IMR-90 (cell line): ENCODE results near the gene IFI44. TPM values are rescaled to one million over a fixed set of nuclear protein-coding genes. Genes with fewer than 3 reads are reported as not detected.

Experiments
- ATAC-seq: fragments of 200-7000 bp; cut with Tn5 transposase; 2 replicates; pipeline ENCODE4 v1.9.1; 2020; ENCODE audit warnings: low read depth, mild to moderate bottlenecking, moderate library complexity
- BruUV-seq: library from RNA; stranded (reverse); fragments of 400-500 nt; replicated peaks from 2 replicates; lab custom pipeline; 2021; lab: Mats Ljungman, UMichigan
- CTCF ChIA-PET: fragments of 300-600 bp; formaldehyde crosslinking; extraction: SDS; loops from one replicate; lab custom pipeline; 2021; ENCODE audit warnings: antibody characterized with exemption; lab: Yijun Ruan, JAX
- POLR2A ChIA-PET: fragments of 300-600 bp; sonication (Branson Sonifier 250); formaldehyde crosslinking; loops from one replicate; lab custom pipeline; 2022; ENCODE audit warnings: antibody characterized with exemption; ENCODE audit not compliant: unreplicated experiment; lab: Charles Lee
- DNase-seq: peaks from one replicate; pipeline ENCODE4 v3.0.0; 2013
- H2AFZ ChIP-seq: replicated peaks from 2 replicates; pipeline ENCODE3; 2013; ENCODE audit warnings: low read length, mild to moderate bottlenecking; ENCODE audit not compliant: poor library complexity
- H2AK5ac ChIP-seq: 2 replicates; pipeline ENCODE4 v1.6.1; 2013; ENCODE audit warnings: low read depth, low read length, inconsistent platforms
- H2AK9ac ChIP-seq: replicated peaks from 2 replicates; pipeline ENCODE3; 2013; ENCODE audit warnings: mild to moderate bottlenecking, low read depth, low read length, moderate library complexity; ENCODE audit not compliant: poor library complexity
- H2BK120ac ChIP-seq: 2 replicates; pipeline ENCODE4 v1.6.1; 2013; ENCODE audit warnings: low read depth, low read length, inconsistent platforms
- H2BK15ac ChIP-seq: 3 replicates; pipeline ENCODE4 v1.6.1; 2013; ENCODE audit warnings: low read depth, low read length, inconsistent platforms
- H2BK20ac ChIP-seq: 2 replicates; pipeline ENCODE4 v1.6.1; 2013; ENCODE audit warnings: low read depth, mild to moderate bottlenecking, inconsistent platforms, low read length, moderate library complexity
- H2BK5ac ChIP-seq: 2 replicates; pipeline ENCODE4 v1.6.1; 2013; ENCODE audit warnings: mild to moderate bottlenecking, low read depth, low read length, inconsistent platforms; ENCODE audit not compliant: poor library complexity, severe bottlenecking
- H3K14ac ChIP-seq: replicated peaks from 2 replicates; pipeline ENCODE4 v1.6.1; 2013; ENCODE audit warnings: low read depth, low read length, inconsistent platforms
- H3K18ac ChIP-seq: 2 replicates; pipeline ENCODE4 v1.6.1; 2013; ENCODE audit warnings: low read depth, low read length, control low read depth
- H3K23ac ChIP-seq: 2 replicates; pipeline ENCODE4 v1.6.1; 2013; ENCODE audit warnings: low read depth, low read length, inconsistent platforms
- H3K27ac ChIP-seq: 2 replicates; pipeline ENCODE4 v1.5.1; 2013; ENCODE audit warnings: mild to moderate bottlenecking, control low read depth, low read length; ENCODE audit not compliant: insufficient read depth
- H3K27me3 ChIP-seq: 2 replicates; pipeline ENCODE4 v1.6.1; 2013; ENCODE audit warnings: low read length; ENCODE audit not compliant: control insufficient read depth, insufficient read depth
- H3K36me3 ChIP-seq: 2 replicates; pipeline ENCODE4 v1.6.1; 2013; ENCODE audit warnings: low read length, mixed read lengths; ENCODE audit not compliant: control insufficient read depth, insufficient read depth
- H3K4ac ChIP-seq: 2 replicates; pipeline ENCODE4 v1.6.1; 2013; ENCODE audit warnings: low read depth, low read length, inconsistent platforms
- H3K4me1 ChIP-seq: 2 replicates; pipeline ENCODE4 v1.6.1; 2013; ENCODE audit warnings: low read length, mixed read lengths; ENCODE audit not compliant: control insufficient read depth, insufficient read depth
- H3K4me2 ChIP-seq: 2 replicates; pipeline ENCODE4 v1.6.1; 2013; ENCODE audit warnings: low read depth, mild to moderate bottlenecking, control low read depth, low read length, moderate library complexity
- H3K4me3 ChIP-seq: 2 replicates; pipeline ENCODE4 v1.5.1; 2013; ENCODE audit warnings: low read depth, mild to moderate bottlenecking, control low read depth, low read length, moderate library complexity; ENCODE audit not compliant: insufficient read depth
- H3K56ac ChIP-seq: 2 replicates; pipeline ENCODE4 v1.6.1; 2013; ENCODE audit warnings: low read length, inconsistent platforms; ENCODE audit not compliant: insufficient read depth; ENCODE audit errors: extremely low read depth
- H3K79me1 ChIP-seq, 2 experiments: 2 replicates each; pipeline ENCODE4 v1.6.1; 2013; ENCODE audit warnings: low read length in 2 of 2, inconsistent platforms in 1 of 2, low read depth in 1 of 2
- H3K9ac ChIP-seq: 2 replicates; pipeline ENCODE4 v1.6.1; 2013; ENCODE audit warnings: low read depth, low read length, control low read depth
- H3K9me1 ChIP-seq: 2 replicates; pipeline ENCODE4 v1.6.1; 2013; ENCODE audit warnings: low read length, inconsistent platforms; ENCODE audit not compliant: insufficient read depth
- H3K9me3 ChIP-seq: 2 replicates; pipeline ENCODE4 v1.6.1; 2013; ENCODE audit warnings: low read length; ENCODE audit not compliant: control insufficient read depth, insufficient read depth
- H4K20me1 ChIP-seq: 2 replicates; pipeline ENCODE4 v1.6.1; 2013; ENCODE audit warnings: low read length, inconsistent platforms; ENCODE audit not compliant: insufficient read depth
- H4K5ac ChIP-seq: 2 replicates; pipeline ENCODE4 v1.6.1; 2013; ENCODE audit warnings: mild to moderate bottlenecking, low read depth, low read length, control low read depth
- H4K8ac ChIP-seq, 2 experiments: 2 replicates each; pipeline ENCODE4 v1.6.1; 2013; ENCODE audit warnings: low read depth in 2 of 2, low read length in 2 of 2, control low read depth in 1 of 2, inconsistent platforms in 1 of 2
- H4K91ac ChIP-seq: 2 replicates; pipeline ENCODE4 v1.6.1; 2013; ENCODE audit warnings: low read depth, low read length, inconsistent platforms; ENCODE audit not compliant: insufficient read depth
- BHLHE40 ChIP-seq: fragments of 150-350 bp; IDR thresholded peaks from 2 replicates; pipeline ENCODE4 v1.6.1; 2016; ENCODE audit warnings: mild to moderate bottlenecking, low read depth, low read length
- CEBPB ChIP-seq: IDR thresholded peaks from 2 replicates; pipeline ENCODE4 v1.6.1; 2012; ENCODE audit warnings: low read depth, low read length, improper control_type of control experiment
- CHD1 ChIP-seq: IDR thresholded peaks from 2 replicates; pipeline ENCODE4 v1.6.1; 2012; ENCODE audit warnings: low read depth, low read length, improper control_type of control experiment
- CTCF ChIP-seq: conservative IDR thresholded peaks from 2 replicates; pipeline ENCODE4 v1.5.1; 2012; ENCODE audit warnings: mild to moderate bottlenecking, low read depth, low read length, improper control_type of control experiment
- MXI1 ChIP-seq: IDR thresholded peaks from 2 replicates; pipeline ENCODE4 v1.6.1; 2012; ENCODE audit warnings: low read depth, mild to moderate bottlenecking, low read length, moderate library complexity, borderline replicate concordance
- RAD21 ChIP-seq: IDR thresholded peaks from 2 replicates; pipeline ENCODE4 v1.6.1; 2012; ENCODE audit warnings: low read length, improper control_type of control experiment
- RCOR1 ChIP-seq: IDR thresholded peaks from 2 replicates; pipeline ENCODE4 v1.6.1; 2012; ENCODE audit warnings: mild to moderate bottlenecking, low read length, improper control_type of control experiment; ENCODE audit not compliant: insufficient replicate concordance
- WGBS, 2 experiments: methylation state at CpG; one replicate each; pipeline versions ENCODE4 v1.1.5 to v1.1.7; 2013; ENCODE audit warnings: missing lambda C conversion rate in 2 of 2; ENCODE audit not compliant: insufficient read length in 1 of 2; ENCODE audit errors: extremely low coverage in 2 of 2; 5-methylcytosine and 5-hydroxymethylcytosine counted together
- dilution Hi-C: fragments of 300-500 bp; cut with HindIII; formaldehyde crosslinking; loops from one replicate; pipeline ENCODE4 v1.14.3; 2018; ENCODE audit warnings: low sequenced_read_pairs; ENCODE audit not compliant: unreplicated experiment
- in situ Hi-C: fragments of 300-500 bp; cut with MboI; formaldehyde crosslinking; loops from 3 replicates; pipeline ENCODE4 v1.14.3; 2019; ENCODE audit warnings: low sequenced_read_pairs, inconsistent platforms, mixed read lengths
- intact Hi-C: fragments of 100-400 bp; cut with micrococcal nuclease; formaldehyde crosslinking; loops from 2 replicates; pipeline ENCODE4 v1.10.0; 2022
- polyA plus RNA-seq, 3 experiments: library from polyadenylated mRNA; depleted of rRNA; stranded (reverse); fragments of >200 nt; gene quantifications; 2 replicates each; pipeline ENCODE4 v1.2.3, GENCODE V29; 2012; ENCODE audit warnings: low replicate concordance in 1 of 3
- total RNA-seq: library from RNA; depleted of rRNA; stranded (reverse); fragments of >200 nt; gene quantifications from 2 replicates; pipeline ENCODE4 v1.2.3, GENCODE V29; 2012

The IFI44 gene
- total and polyA plus RNA-seq, 2 of the 4 experiments (the other 2 are of a cell fraction): 2.2 to 2.7 TPM

- dilution Hi-C loops (no loop called here), in situ Hi-C loops (no loop called here), intact Hi-C loops (no loop called here)
- H3K23ac ChIP-seq: no peak overlapping the region
- no peak overlapping the region for H2BK120ac ChIP-seq
- no peak overlapping the region for H3K18ac ChIP-seq
- CTCF ChIA-PET: no interaction called here
- H3K79me1 ChIP-seq: no peaks in the 10 kb centered on the region
- DNase-seq (no peak), ATAC-seq (no peak)
- H2AK9ac ChIP-seq: no peak overlapping the region
- H3K36me3 ChIP-seq: no peaks in the 10 kb centered on the region
- no peaks in the 10 kb centered on the region for H4K20me1 ChIP-seq
- no peaks in the 10 kb centered on the region for H3K9me3 ChIP-seq
- no CpG with 5 or more reads among the region's 2 CpGs for WGBS, 2 experiments
- BruUV-seq: no TSS peak
- H2AK5ac ChIP-seq: no peak overlapping the region
- H3K4me2 ChIP-seq: no peak overlapping the region
- H3K9me1 ChIP-seq: no peaks in the 10 kb centered on the region
- H3K4me1 ChIP-seq: no peaks in the 10 kb centered on the region
- no peak overlapping the region for H4K91ac ChIP-seq
- no peak overlapping the region for H3K4ac ChIP-seq
- H3K56ac ChIP-seq: no peak overlapping the region
- no peak overlapping the region for H2AFZ ChIP-seq
- H2BK20ac ChIP-seq: no peak overlapping the region
- POLR2A ChIA-PET: no interaction called here
- H4K5ac ChIP-seq: no peak overlapping the region
- no peaks in the 10 kb centered on the region for H3K27me3 ChIP-seq
- no peak overlapping the region for H3K14ac ChIP-seq
- TF ChIP-seq MXI1: no peak
- no peak for TF ChIP-seq CTCF
- TF ChIP-seq RCOR1: no peak
- no peak for TF ChIP-seq RAD21
- TF ChIP-seq BHLHE40: no peak
- TF ChIP-seq CEBPB: peak; percentile 65
- TF ChIP-seq CHD1: no peak
- no peak overlapping the region for H4K8ac ChIP-seq
- H2BK5ac ChIP-seq: no peak overlapping the region
- no peak overlapping the region for H3K9ac ChIP-seq
- H2BK15ac ChIP-seq: no peak overlapping the region
- no peak overlapping the region for H3K4me3 ChIP-seq
- H3K27ac ChIP-seq: no peak overlapping the region
These were observed 31.6 kb downstream of the IFI44 start for GRCh38 chr1:78681265-78681664.
